DND-41 (cell line): ENCODE results near the gene GPHN.

ENCODE experiments used
- CTCF ChIP-seq: IDR thresholded peaks from 2 replicates; pipeline ENCODE4 v1.5.1; 2012; ENCODE audit warnings: borderline replicate concordance, low read length, moderate library complexity, mild to moderate bottlenecking; ENCODE audit not compliant: poor library complexity, severe bottlenecking; ENCODE audit errors: extremely low read depth
- EZH2 ChIP-seq: IDR thresholded peaks from 3 replicates; pipeline ENCODE4 v1.6.1; 2012; ENCODE audit warnings: borderline replicate concordance, low read depth, mild to moderate bottlenecking, moderate library complexity, low read length, inconsistent platforms; ENCODE audit not compliant: severe bottlenecking

- TF ChIP-seq CTCF = no peak
- no peak for TF ChIP-seq EZH2
Observed at GRCh38 chr14:66920196-66920595, 412.2 kb downstream of the GPHN start.
